Measurements from ENCODE around the gene KRTAP3-2. TPM values are rescaled to one million over a fixed set of nuclear protein-coding genes. Genes with fewer than 3 reads are reported as not detected.
"Not testable (repeated sequence)": the region's sequence is repeated elsewhere in the genome, so short reads cannot be mapped to it uniquely, and the experiment has no call there.

KRTAP3-2 gene
- total and polyA plus RNA-seq, 2 donors (not counting 1 experiment from before 2014, with no cell fraction given) = not detected

- Mint-ChIP-seq H3K4me3 (no peak overlapping the region), H3K4me1 (peaks cover 2% of the 10 kb centered on the region), H3K27ac (no peak overlapping the region), H3K9me3 (ENCODE audit: insufficient read depth) (peaks cover 3% of the 10 kb centered on the region), H3K27me3 (peaks cover 36% of the 10 kb centered on the region)
- H3K79me2 ChIP-seq (ENCODE audit: control insufficient read depth, insufficient read depth, low read length) = no peaks in the 10 kb centered on the region
- no peak overlapping the region for H3K4me3 ChIP-seq (ENCODE audit: control extremely low read depth in 1 of 5, extremely low read depth in 1 of 5, insufficient read depth in 1 of 5, low read depth in 2 of 5, low read length in 4 of 5)
- ATAC-seq (ENCODE audit: low read depth) (no peak), DNase-seq (no peak)
- WGBS (ENCODE audit: insufficient coverage) = 100% methylated on average over 4 of the region's 7 CpGs
- no peaks in the 10 kb centered on the region for H3K4me1 ChIP-seq (ENCODE audit: control insufficient read depth in 2 of 2, insufficient read depth in 2 of 2, low read length in 2 of 2)
- no peaks in the 10 kb centered on the region for H3K36me3 ChIP-seq (replicated peaks in 1 of 2; ENCODE audit: control extremely low read depth in 1 of 2, control insufficient read depth in 1 of 2, extremely low read depth in 1 of 2, insufficient read depth in 2 of 2, low read length in 1 of 2)
- H4K20me1 ChIP-seq (ENCODE audit: control insufficient read depth, insufficient read depth, low read length, poor library complexity, severe bottlenecking) = no peaks in the 10 kb centered on the region
- TF ChIP-seq CTCF (IDR thresholded peaks at IDR 0.05) (no peak), EZH2 (IDR thresholded peaks at IDR 0.05; ENCODE audit: borderline replicate concordance, insufficient read depth, low read depth, low read length, poor library complexity, severe bottlenecking) (no peak)
- peaks cover 0 to 1% (median 0%) of the 10 kb centered on the region in 3 donors for H3K9me3 ChIP-seq (ENCODE audit: control extremely low read depth in 1 of 3, control insufficient read depth in 2 of 3, insufficient read depth in 1 of 3, low read length in 2 of 3)
- peaks cover 0 to 2% (median 0%) of the 10 kb centered on the region in 4 experiments for H3K27me3 ChIP-seq (replicated peaks in 1 of 4; ENCODE audit: control extremely low read depth in 1 of 4, control insufficient read depth in 3 of 4, insufficient read depth in 4 of 4, low read length in 3 of 4)
- ChIA-PET CTCF (no interaction called here), POLR2A (no interaction called here)
- intact Hi-C loops (cut with micrococcal nuclease) = no loop called here
- H3K27ac ChIP-seq (ENCODE audit: low read length in 2 of 2) = no peak overlapping the region
- H2AFZ ChIP-seq (ENCODE audit: insufficient read depth, low read depth, low read length, poor library complexity, severe bottlenecking) = no peak overlapping the region
- H3K9ac ChIP-seq (ENCODE audit: low read length) = no peak overlapping the region
- no peak overlapping the region for H3K4me2 ChIP-seq (replicated peaks; ENCODE audit: low read depth, low read length, poor library complexity, severe bottlenecking)
Measured at GRCh38 chr17:41048441-41048840, 48.7 kb upstream of the KRTAP3-2 start.

- H3K4me2 ChIP-seq (replicated peaks; ENCODE audit: low read depth, low read length, poor library complexity, severe bottlenecking); ATAC-seq (ENCODE audit: low read depth); H3K4me1 Mint-ChIP-seq; H3K27ac ChIP-seq (ENCODE audit: low read length in 2 of 2); H3K79me2 ChIP-seq (ENCODE audit: control insufficient read depth, insufficient read depth, low read length); H3K9ac ChIP-seq (ENCODE audit: low read length); H3K9me3 Mint-ChIP-seq (ENCODE audit: insufficient read depth); H2AFZ ChIP-seq (ENCODE audit: insufficient read depth, low read depth, low read length, poor library complexity, severe bottlenecking); H3K27ac Mint-ChIP-seq; H3K36me3 ChIP-seq (replicated peaks in 1 of 2; ENCODE audit: control extremely low read depth in 1 of 2, control insufficient read depth in 1 of 2, extremely low read depth in 1 of 2, insufficient read depth in 2 of 2, low read length in 1 of 2); H3K4me3 ChIP-seq (ENCODE audit: control extremely low read depth in 1 of 5, extremely low read depth in 1 of 5, insufficient read depth in 1 of 5, low read depth in 2 of 5, low read length in 4 of 5); intact Hi-C loops (cut with micrococcal nuclease); POLR2A ChIA-PET; H3K4me1 ChIP-seq (ENCODE audit: control insufficient read depth in 2 of 2, insufficient read depth in 2 of 2, low read length in 2 of 2); H4K20me1 ChIP-seq (ENCODE audit: control insufficient read depth, insufficient read depth, low read length, poor library complexity, severe bottlenecking); DNase-seq; H3K27me3 ChIP-seq (replicated peaks in 1 of 4; ENCODE audit: control extremely low read depth in 1 of 4, control insufficient read depth in 3 of 4, insufficient read depth in 4 of 4, low read length in 3 of 4); H3K4me3 Mint-ChIP-seq; H3K9me3 ChIP-seq (ENCODE audit: control extremely low read depth in 1 of 3, control insufficient read depth in 2 of 3, insufficient read depth in 1 of 3, low read length in 2 of 3): not testable (repeated sequence)
- 83% methylated on average over 3 of the region's 33 CpGs for WGBS (ENCODE audit: insufficient coverage)
- peaks cover 35% of the 10 kb centered on the region for H3K27me3 Mint-ChIP-seq
- CTCF ChIA-PET = interaction anchor here (1.3 kb wide), 1 partner anchor 8 kb away, joined by 3 read pairs; no protein-coding TSS in a partner anchor
Measured at GRCh38 chr17:41046735-41047465, 47.2 kb upstream of the KRTAP3-2 start, which contains the start of gene KRTAP2-1. TSS of gene KRTAP2-1 (minus strand) at chr17:41047316. CDS start at chr17:41047267, 49 bp downstream.

All from B cell (primary cell).